Panc1 (cell line): ENCODE data around the gene B9D2. TPM values are rescaled to one million over a fixed set of nuclear protein-coding genes. Genes with fewer than 3 reads are reported as not detected.

Experiments
- ATAC-seq: fragments of 200-7000 bp; cut with Tn5 transposase; 2 replicates; pipeline ENCODE4 v1.9.1; 2020; ENCODE audit warnings: mild to moderate bottlenecking, moderate library complexity
- BruUV-seq: library from RNA; stranded (reverse); fragments of 400-500 nt; replicated peaks from 2 replicates; lab custom pipeline; 2021; lab: Mats Ljungman, UMichigan
- CTCF ChIA-PET: fragments of 300-600 bp; sonication (Branson Sonifier 250); formaldehyde crosslinking; loops from one replicate; lab custom pipeline; 2022; ENCODE audit warnings: antibody characterized with exemption; lab: Charles Lee
- POLR2A ChIA-PET: fragments of 300-600 bp; sonication (Branson Sonifier 250); formaldehyde crosslinking; loops from one replicate; lab custom pipeline; 2022; ENCODE audit warnings: antibody characterized with exemption; lab: Charles Lee
- DNase-seq: peaks from one replicate; pipeline ENCODE4 v3.0.0-alpha.2; 2010; ENCODE audit warnings: low read depth, low spot score
- H3K27ac ChIP-seq: 2 replicates; pipeline ENCODE4 v1.5.1; 2011; ENCODE audit warnings: mild to moderate bottlenecking, low read length, inconsistent platforms
- H3K27me3 ChIP-seq: fragments of 200-500 bp; sonication (Bioruptor generic); 2 replicates; pipeline ENCODE4 v1.6.0; 2014; ENCODE audit warnings: low read length, inconsistent platforms; ENCODE audit not compliant: control insufficient read depth, insufficient read depth
- H3K36me3 ChIP-seq: fragments of 200-500 bp; sonication (Bioruptor generic); 2 replicates; pipeline ENCODE4 v1.5.1; 2014; ENCODE audit warnings: inconsistent platforms, mild to moderate bottlenecking, low read length, moderate library complexity; ENCODE audit not compliant: control insufficient read depth, insufficient read depth
- H3K4me1 ChIP-seq: 2 replicates; pipeline ENCODE4 v1.5.1; 2011; ENCODE audit warnings: inconsistent platforms, mild to moderate bottlenecking, low read length, moderate library complexity; ENCODE audit not compliant: control insufficient read depth, insufficient read depth
- H3K4me3 ChIP-seq, 2 experiments: 2 replicates each; pipeline ENCODE4 v1.5.1; 2011 to 2012; ENCODE audit warnings: low read depth in 2 of 2, low read length in 2 of 2, mild to moderate bottlenecking in 2 of 2, inconsistent platforms in 1 of 2, moderate library complexity in 1 of 2
- H3K9me3 ChIP-seq: fragments of 200-500 bp; sonication (Bioruptor generic); 2 replicates; pipeline ENCODE4 v1.5.1; 2014; ENCODE audit warnings: low read depth, mild to moderate bottlenecking, inconsistent platforms, low read length, moderate library complexity; ENCODE audit not compliant: control insufficient read depth, insufficient read depth
- POLR2AphosphoS5 ChIP-seq: IDR thresholded peaks from 2 replicates; pipeline ENCODE4 v1.6.1; 2012; ENCODE audit warnings: mild to moderate bottlenecking, low read depth, low read length, moderate library complexity
- REST ChIP-seq, 2 experiments: IDR thresholded peaks; 2 replicates each; pipeline ENCODE4 v1.6.1; 2011 to 2012; ENCODE audit warnings: low read depth in 2 of 2, control low read depth in 1 of 2, low read length in 1 of 2, mild to moderate bottlenecking in 1 of 2, moderate library complexity in 1 of 2; ENCODE audit not compliant: insufficient read depth in 1 of 2
- SIN3A ChIP-seq: IDR thresholded peaks from 2 replicates; pipeline ENCODE4 v1.6.1; 2012; ENCODE audit warnings: low read depth, mild to moderate bottlenecking, low read length, moderate library complexity, borderline replicate concordance; ENCODE audit not compliant: insufficient read depth
- TCF7L2 ChIP-seq: IDR thresholded peaks from 2 replicates; pipeline ENCODE4 v1.6.1; 2011; ENCODE audit warnings: mild to moderate bottlenecking, low read depth, low read length, inconsistent platforms
- in situ Hi-C: cut with HindIII; loops from 2 replicates; pipeline ENCODE4 v1.10.0; 2016; ENCODE audit warnings: low sequenced_read_pairs, low pct_unique_long_range_greater_than_20kb
- intact Hi-C: fragments of 100-400 bp; cut with micrococcal nuclease; formaldehyde crosslinking; loops from one replicate; pipeline ENCODE4 v1.10.0; 2022; ENCODE audit not compliant: unreplicated experiment
- total RNA-seq: library from RNA; stranded (reverse); gene quantifications from one replicate; pipeline ENCODE4 v1.2.1, GENCODE V29; 2021; ENCODE audit not compliant: unreplicated experiment
- TF ChIP-seq, protein P1 (sequence below): fragments of 450-650 bp; IDR thresholded peaks from 2 replicates; pipeline ENCODE4 v1.5.1; 2017; ENCODE audit warnings: mild to moderate bottlenecking

Gene B9D2
- total RNA-seq, 1 experiment from 2014 or later, result 7.1 TPM

DNA sequence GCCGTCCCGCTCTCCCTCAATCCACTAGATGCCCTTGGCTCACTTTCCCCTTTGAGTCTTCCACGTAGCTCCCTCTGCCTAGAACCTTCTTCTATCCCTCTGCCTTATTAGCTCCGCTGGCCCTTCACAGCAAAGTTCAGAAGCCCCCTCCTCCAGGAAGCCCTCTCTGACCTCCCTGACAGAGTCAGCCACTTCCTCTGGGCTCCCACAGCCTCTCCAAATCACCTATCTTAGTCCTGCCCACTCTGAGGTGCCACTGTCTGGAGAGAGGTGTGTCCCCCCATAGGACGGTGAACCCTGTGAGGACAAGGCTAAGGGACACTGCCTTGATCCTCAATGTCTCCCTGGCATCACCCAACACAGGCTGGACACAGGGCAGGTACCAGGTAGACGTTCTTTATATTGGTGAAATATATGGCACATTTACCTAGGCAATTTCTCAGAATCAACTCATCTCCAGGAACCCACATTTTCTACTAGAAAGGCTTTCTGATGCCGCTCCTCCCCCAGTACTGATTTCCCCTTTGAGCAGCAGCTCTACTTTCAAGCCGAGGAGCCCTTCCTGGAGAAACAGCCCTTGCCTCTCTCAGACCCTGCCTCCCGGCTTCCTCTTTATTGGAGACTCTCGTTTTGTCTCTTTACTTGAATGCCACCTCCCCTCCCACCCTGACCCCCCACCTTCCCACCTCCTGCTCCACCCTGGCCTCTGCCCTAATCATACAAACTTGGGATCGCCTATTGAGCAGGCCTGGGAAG is 6.8 kb downstream of the B9D2 start:
- TF ChIP-seq SIN3A, result no peak
- no peak for TF ChIP-seq REST (IDR thresholded peaks at IDR 0.05; ENCODE audit: insufficient read depth in 1 of 2, low read depth in 2 of 2, low read length in 1 of 2)
- TF ChIP-seq, protein P1, sequence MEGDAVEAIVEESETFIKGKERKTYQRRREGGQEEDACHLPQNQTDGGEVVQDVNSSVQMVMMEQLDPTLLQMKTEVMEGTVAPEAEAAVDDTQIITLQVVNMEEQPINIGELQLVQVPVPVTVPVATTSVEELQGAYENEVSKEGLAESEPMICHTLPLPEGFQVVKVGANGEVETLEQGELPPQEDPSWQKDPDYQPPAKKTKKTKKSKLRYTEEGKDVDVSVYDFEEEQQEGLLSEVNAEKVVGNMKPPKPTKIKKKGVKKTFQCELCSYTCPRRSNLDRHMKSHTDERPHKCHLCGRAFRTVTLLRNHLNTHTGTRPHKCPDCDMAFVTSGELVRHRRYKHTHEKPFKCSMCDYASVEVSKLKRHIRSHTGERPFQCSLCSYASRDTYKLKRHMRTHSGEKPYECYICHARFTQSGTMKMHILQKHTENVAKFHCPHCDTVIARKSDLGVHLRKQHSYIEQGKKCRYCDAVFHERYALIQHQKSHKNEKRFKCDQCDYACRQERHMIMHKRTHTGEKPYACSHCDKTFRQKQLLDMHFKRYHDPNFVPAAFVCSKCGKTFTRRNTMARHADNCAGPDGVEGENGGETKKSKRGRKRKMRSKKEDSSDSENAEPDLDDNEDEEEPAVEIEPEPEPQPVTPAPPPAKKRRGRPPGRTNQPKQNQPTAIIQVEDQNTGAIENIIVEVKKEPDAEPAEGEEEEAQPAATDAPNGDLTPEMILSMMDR, result no peak
- no peak for TF ChIP-seq POLR2AphosphoS5
- TF ChIP-seq TCF7L2, result no peak
- POLR2A ChIA-PET, result no interaction called here
- in situ Hi-C loops (no loop called here), intact Hi-C loops (no loop called here)
- Histone ChIP-seq H3K27ac (no peak overlapping the region), H3K4me1 (no peaks in the 10 kb centered on the region), H3K27me3 (no peaks in the 10 kb centered on the region), H3K4me3 (no peak overlapping the region), H3K36me3 (peaks cover 2% of the 10 kb centered on the region; the same call in 1 of the 2 replicates), H3K9me3 (no peaks in the 10 kb centered on the region)
- ATAC-seq (no peak), DNase-seq (no peak)
- no TSS peak for BruUV-seq
- CTCF ChIA-PET, result interaction anchor here (0.6 kb wide), 1 partner anchor 79 kb away, joined by 5 read pairs; no protein-coding TSS in a partner anchor

GRCh38 chr19:41355802-41356201 is 8.1 kb downstream of the B9D2 start:
- Histone ChIP-seq H3K9me3 (no peaks in the 10 kb centered on the region), H3K27me3 (no peaks in the 10 kb centered on the region), H3K36me3 (peaks cover 6% of the 10 kb centered on the region; the same call in 1 of the 2 replicates), H3K27ac (no peak overlapping the region), H3K4me3 (no peak overlapping the region), H3K4me1 (peaks cover 2% of the 10 kb centered on the region; the same call in 1 of the 2 replicates)
- no peak for TF ChIP-seq POLR2AphosphoS5
- no peak for TF ChIP-seq REST (IDR thresholded peaks at IDR 0.05; ENCODE audit: insufficient read depth in 1 of 2, low read depth in 2 of 2, low read length in 1 of 2)
- TF ChIP-seq SIN3A, result no peak
- TF ChIP-seq, protein P1, result no peak
- TF ChIP-seq TCF7L2, result no peak
- POLR2A ChIA-PET, result no interaction called here
- intact Hi-C loops, result no loop called here
- in situ Hi-C loops, result no loop called here
- CTCF ChIA-PET, result no interaction called here
- ATAC-seq (no peak), DNase-seq (no peak)
- BruUV-seq, result no TSS peak
